Fibroblast of skin of right quadriceps (primary cell): ENCODE data around the gene MINK1.
"Not testable (repeated sequence)": the region's sequence is repeated elsewhere in the genome, so short reads cannot be mapped to it uniquely, and the experiment has no call there.

Source experiments
- DNase-seq: peaks from one replicate; pipeline ENCODE4 v3.0.0-alpha.2; 2013

The MINK1 gene

DNA sequence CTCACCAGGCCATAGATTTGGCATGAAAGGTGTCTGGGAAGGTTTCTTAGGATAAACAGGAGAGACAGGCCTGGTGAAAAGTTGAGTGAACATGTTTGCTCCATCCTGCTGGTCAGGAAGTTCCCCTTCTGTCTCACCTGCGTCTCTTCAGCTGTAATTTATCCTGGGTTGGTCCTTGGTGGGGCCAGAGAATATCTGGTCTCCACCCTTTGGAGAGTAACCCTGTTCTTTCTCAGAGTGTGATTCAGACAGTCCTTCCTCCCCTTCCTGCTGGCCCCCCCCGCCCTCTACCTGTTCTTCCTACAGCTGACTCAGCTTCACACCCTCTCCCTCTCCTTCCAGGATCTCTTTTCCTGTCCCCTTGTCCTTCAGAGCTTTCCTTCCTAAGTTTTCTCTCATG, 17.1 kb downstream of the MINK1 start:
- DNase-seq, result no peak

DNA sequence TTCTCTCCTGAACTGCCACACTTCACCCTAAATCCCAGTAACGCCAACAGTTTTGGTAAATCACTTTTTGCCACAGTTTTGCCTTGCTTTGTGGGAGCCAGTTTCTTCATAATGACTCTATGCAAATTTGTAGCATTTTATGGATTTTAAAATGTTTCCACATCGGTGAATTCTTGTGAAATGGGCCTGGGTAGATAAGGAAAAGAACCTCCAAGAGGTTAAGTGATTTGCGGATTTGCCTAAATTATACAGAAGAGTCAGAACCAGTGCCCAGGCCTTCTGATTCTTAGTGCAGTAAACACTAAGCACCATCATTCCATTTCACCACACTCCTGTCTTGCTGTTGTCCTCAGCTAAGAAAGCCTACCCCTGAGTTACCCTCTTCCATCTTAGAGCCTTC, 17.9 kb downstream of the MINK1 start:
- DNase-seq, result no peak

DNA sequence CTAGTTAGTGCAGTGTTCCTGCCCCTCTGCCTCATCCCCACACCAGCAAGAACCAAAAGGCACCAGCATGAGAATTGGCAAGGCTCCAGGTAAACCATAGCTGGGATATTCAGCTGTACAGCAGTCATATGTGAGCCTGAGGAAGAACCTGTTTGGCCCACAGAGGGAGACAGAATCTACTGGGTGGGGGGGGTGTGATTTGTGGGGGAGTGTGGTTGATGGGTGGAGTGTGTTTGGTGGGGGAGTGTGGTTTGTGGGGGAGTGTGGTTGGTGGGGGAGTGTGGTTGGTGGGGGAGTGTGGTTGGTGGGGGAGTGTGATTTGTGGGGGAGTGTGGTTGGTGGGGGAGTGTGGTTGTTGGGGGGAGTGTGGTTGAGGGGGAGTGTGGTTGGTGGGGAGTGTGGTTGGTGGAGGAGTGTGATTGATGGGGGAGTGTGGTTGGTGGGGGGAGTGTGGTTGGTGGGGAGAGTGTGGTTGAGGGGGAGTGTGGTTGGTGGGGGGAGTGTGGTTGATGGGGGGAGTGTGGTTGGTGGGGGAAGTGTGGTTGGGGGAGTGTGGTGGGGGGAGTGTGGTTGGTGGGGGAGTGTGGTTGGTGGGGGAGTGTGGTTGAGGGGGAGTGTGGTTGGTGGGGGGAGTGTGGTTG, 19.5 kb downstream of the MINK1 start:
- peak; percentile 69 for DNase-seq

DNA sequence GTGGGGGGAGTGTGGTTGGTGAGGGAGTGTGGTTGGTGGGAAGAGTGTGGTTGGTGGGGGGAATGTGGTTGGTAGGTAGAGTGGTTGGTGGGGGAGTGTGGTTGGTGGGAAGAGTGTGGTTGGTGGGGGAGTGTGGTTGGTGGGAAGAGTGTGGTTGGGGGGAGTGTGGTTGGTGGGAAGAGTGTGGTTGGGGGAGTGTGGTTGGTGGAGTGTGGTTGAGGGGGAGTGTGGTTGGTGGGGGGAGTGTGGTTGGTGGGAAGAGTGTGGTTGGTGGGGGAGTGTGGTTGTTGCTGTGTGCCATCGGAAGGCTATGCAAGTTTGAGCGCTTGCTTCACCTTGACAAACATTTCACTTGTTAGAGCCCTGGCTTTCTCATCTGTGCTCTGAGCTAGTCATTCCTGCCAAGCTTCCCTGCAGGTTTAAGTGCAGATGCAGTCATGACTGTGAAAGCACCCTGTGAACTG, 20.1 kb downstream of the MINK1 start:
- no peak for DNase-seq

DNA sequence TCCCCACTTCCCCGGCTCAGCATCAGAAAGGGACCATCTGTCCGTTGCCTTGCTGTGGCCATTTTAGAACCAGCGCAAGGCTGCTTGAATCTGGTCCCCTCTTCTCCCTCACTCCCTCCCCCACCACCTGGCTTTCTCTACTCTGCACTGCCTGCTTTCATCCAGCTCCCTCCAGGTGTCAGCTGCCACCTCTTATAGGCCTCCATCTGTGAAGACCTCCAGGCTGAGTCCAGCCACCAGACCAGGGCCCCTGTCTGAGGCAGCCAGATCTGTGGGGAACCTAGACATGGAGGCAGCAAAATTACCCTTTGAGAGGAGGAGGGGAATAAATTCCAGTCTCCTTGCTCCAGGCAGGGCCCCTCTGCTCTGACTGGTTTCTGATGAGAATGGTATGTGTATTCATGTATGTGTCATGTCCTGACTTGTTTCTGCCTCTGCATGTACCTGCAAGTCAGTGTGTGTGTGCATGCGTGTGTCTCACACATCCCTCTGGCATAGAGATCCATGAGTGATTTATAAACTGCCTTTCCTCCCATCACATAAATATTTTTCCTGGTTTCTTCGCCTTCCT, 21.1 kb downstream of the MINK1 start:
- DNase-seq, result peak; percentile 77

DNA sequence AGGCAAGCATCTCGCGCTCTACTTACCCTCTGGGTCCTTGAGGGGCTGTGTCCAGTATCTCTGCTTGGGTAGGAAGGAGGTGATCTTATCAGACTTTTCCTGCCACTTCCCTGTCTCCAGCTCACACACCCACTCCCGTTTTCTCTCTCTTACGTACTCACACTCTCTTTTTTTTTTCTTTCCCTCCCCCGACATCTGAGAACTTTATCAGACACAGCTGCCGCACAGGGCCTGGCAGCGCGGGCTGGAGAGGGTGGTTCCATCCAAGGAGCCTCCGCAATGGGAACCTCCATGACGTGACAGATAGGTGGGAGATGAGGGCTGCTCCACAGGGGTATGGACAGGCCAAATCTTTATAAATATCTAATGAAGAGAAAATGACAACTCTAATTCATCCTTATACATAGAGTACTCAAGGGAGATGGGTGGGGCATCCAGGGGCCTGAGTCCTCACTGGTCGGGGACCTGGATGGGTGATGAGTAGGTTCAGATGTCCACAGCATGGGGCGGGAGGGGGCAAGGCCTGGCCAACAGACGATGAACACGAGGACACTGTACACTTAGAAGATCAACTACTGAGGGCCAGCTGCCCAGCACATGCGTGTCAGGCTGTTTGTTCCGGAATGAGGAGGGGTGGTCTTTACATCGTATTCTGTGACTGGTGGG, 23.3 kb downstream of the MINK1 start:
- no peak for DNase-seq

DNA sequence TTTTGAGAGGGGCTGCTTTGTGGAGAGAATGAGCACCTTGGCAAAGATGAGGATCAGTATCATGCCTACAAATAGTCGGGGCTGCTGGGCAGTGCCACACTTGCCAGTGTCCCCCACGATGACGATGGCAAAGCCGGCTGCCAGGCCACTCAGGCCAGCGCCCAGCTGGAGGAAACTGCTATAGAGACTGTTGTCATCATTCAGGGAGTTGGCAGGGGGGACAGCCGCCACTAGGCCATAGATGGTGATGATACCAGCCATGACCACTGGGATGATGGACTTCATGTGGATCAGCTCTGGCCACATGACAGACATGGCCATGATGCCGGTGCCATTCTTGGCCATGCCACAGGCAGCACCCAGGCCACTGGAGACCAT, 23.8 kb downstream of the MINK1 start:
- DNase-seq, result no peak

DNA sequence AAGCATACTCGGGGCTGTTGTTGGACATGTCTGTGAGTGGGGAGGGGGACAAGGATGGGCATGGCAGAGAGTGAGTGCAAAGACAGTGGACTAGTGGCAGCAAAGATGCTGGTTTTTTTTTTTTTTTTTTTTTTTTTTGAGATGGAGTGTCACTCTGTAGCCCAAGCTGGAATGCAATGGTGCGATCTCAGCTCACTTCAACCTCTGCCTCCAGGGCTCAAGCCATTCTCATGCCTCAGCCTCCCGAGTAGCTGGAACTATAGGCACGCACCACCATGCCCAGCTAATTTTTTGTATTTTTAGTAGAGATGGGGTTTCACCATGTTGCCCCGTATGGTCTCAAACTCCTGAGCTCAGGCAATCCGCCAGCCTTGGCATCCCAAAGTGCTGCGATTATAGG, 24.2 kb downstream of the MINK1 start:
- DNase-seq, result not testable (repeated sequence)

DNA sequence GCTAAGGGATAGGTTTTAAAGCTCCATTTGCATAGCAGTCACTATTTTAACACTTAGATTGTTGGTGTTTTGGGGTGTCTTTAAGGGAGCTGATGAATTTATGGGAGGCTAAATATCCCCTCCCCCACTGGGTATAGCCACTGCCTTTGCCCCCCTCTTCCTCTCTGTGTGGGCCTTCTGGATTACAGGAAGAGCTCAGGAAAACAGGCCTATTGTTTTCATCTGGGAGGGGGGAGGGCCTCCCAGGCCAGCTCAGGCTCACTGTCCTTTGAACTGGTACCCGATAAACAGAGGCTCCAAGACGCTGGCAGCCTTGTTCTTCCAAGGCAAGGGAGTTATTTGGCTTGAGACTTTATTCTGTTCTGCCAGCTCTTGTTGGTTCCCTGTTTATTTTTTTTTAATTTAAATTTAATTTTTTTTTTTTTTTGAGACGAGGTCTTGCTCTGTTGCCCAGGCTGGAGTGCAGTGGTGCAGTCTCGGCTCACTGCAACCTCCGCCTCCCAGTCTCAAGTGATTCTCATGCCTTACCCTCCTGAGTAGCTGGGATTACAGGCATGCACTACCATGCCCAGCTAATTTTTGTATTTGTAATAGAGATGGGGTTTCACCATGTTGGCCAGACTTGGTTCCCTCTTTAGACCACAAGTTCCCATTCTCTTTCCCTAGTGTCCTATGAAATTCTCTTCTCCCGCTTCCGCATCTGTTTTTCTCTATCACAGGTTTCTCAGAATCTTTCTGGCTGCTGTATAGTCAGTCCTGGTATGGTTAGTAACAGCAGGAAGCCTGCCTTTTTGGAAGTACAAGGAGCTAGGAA, 25.1 kb downstream of the MINK1 start:
- DNase-seq, result no peak

DNA sequence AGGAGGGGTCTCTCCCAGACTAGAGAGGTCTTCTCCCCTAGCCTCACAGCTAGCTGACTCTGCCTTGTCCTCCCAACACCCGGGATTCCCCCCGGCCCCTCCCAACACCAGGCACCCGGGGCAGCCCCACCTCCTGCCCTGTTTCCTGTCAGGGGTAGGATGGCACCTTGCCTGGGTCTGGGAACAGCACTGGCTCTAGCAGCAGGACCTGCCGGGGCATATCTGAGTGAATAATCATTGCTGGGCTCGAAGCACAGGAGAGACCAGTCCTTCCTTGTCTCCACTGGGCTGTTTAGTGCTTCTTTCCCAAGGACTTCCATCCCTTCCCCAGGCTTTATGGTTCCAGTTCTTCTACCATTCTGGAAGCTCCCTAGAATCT, 25.7 kb downstream of the MINK1 start:
- DNase-seq, result no peak

DNA sequence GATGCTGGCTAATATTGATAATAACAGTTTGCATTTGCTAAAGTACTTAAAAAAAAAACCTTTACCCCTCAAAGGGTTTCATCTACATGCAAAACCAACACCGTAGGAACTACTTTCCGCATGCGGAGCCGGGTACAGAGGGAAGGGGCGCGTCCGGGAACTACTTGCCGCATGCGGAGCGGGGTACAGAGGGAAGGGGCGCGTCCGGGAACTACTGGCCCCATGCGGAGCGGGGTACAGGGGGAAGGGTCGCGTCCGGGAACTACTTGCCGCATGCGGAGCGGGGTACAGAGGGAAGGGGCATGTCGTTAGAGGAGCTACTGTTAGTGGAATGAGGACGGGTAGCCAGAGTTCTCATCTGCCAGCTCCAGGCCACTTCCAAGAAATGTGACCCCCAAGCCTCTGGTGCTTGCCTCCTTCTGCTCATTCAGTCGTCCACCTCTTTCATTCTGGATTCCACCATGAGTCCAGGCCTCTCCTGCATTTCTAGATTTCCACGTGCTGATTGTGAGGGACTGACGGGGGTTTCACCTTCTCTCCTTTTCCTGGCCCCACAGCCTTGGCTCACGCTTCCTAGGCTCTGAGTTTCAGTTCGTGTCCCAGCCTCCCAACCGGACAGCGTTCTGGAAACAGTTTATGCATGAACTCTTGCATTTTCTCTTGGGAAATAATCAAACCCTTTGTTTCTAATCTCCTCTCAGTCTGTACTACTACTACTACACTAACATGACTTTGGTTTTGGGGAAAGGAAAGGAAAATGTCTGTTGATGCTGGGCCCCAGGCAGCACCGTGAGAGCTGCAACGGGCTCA, 26.9 kb downstream of the MINK1 start:
- no peak for DNase-seq

DNA sequence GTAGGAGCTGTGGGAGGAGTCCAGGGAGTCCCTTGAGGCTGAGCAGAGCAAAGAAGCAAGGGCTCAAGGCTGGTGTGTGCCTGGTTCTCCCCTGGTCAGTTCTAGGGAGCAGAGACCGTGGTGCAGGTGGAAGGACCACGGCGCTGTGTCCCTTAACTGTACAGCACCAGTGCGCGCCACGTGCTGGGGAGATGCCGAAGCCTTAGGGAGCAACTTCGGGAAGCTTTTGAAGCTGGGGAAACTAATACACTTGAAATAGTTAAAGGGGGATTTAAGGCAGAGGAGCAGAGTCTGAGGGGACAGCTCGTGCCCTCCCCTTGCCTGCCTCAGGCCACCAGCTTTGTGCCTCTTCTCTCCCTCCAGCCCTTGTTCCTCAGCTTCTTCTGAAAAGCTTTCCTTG, 27.5 kb downstream of the MINK1 start:
- no peak for DNase-seq

DNA sequence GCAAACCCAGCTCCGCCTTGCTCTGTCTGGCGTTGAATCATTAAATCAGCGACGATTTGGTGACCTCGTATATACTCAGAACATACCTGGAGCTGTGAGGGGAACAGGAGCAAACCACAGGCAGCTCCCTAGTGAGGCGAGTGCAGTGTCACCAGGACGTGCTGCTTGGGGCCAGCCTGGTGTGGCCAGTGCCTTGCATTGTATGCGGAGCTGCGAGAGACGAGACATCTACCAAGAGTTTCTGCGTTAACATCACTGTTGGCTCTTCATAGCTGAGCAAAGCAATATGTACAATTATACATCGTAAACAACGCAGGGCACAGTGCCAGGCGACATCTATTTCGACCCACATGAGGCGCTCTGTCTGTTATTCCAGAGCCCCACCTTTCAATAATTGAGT, 27.9 kb downstream of the MINK1 start:
- DNase-seq, result no peak

DNA sequence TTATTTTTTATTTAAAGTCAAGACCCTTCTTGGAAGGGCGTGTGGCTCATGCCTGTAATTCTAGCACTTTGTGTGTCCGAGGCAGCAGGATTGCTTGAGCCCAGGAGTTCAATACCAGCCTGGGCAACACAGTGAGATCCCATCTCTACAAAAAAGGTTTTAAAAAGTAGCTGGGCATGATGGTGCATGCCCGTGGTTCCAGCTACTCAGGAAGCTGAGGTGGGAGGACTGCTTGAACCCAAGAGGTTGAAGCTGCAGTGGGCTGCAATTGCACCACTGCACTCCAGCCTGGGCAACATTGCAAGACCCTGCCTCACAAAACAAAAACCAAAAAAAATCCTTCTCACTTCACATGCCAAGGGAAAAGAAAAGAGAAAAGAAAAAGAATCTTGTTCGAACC, 29.6 kb downstream of the MINK1 start:
- DNase-seq, result no peak

DNA sequence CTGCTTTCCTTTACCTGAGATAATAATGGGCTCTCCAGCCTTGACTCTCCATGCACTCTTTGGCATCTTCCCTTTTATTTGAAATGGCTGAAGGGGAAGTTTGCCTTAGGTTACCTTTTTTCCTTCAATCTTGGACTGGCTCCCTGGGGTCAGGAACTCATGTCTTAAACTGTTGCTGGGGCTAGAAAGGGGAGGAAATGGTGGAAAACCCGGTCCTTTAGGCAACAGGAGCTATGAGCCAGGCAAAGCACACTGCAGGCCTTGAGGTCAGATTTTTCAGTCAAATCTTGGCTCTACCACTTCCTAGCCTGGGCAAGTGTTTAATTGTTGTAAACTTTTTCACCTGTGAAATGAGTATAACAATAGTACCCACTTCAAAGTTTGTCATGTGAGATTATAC, 30.2 kb downstream of the MINK1 start:
- DNase-seq, result no peak

DNA sequence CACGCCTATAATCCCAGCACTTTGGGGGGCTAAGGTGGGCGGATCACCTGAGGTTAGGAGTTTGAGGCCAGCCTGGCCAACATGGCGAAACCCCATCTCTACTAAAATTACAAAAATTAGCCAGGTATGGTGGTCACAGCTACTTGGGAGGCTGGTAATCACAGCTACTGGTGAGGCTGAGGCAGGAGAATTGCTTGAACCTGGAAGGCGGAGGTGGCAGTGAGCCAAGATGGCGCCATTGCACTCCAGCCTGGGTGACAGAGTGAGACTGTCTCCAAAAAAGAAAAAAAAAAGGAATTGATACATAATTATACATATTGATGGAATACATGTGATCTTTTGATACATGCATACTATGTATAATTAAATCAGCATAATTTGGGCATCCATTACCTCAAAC, 34.4 kb downstream of the MINK1 start:
- DNase-seq, result not testable (repeated sequence)

DNA sequence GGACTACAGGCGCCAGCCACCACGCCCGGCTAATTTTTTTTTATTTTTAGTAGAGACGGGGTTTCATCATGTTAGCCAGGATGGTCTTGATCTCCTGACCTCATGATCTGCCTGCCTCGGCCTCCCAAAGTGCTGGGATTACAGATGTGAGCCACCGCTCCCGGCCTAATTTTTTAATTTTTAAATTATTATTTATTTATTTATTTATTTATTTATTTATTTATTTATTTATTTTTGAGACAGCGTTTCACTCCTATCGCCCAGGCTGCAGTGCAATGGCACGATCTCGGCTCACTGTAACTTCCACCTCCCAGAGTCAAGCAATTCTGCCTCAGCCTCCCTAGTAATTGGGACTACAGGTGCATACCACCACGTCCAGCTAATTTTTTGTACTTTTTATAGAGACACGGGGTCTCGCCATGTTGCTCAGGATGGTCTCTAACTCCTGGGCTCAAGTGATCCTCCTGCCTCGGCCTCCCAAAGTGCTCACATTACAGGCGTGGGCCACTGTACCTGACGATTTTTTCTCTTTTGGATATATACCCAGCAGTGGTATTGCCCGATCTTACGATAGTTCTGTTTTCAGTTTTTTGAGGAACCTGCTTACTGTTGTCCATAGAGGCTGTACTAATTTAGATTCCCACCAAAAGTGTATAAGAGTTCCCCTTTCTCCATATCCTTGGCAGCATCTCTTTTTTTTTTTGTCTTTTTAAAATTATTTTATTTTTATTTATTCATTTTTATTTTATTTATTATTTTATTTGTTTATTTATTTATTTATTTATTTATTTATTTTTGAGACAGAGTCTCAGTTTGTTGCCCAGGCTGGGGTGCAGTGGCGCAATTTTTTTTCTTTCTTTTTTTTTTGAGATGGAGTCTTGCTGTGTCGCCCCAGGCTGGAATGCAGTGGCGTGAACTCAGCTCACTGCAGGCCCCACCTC, 36.2 kb downstream of the MINK1 start:
- not testable (repeated sequence) for DNase-seq

DNA sequence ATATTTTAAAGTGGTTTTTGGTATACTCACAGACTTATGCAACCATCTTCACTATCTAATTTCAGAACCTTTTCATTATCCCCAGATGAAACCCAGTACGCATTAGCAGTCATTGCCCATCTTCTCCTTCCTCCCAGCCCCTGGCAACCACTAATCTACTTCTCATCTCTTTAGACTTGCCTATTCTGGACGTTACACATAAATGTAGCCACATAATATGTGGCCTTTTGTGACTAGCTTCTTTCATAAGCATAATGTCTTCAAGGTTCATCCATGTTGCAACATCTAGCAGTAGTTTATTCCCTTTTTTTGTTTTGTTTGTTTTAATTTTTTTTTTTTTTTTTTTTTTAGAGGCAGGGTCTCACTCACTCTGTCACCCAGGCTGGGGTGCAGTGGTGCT, 37.7 kb downstream of the MINK1 start:
- no peak for DNase-seq

DNA sequence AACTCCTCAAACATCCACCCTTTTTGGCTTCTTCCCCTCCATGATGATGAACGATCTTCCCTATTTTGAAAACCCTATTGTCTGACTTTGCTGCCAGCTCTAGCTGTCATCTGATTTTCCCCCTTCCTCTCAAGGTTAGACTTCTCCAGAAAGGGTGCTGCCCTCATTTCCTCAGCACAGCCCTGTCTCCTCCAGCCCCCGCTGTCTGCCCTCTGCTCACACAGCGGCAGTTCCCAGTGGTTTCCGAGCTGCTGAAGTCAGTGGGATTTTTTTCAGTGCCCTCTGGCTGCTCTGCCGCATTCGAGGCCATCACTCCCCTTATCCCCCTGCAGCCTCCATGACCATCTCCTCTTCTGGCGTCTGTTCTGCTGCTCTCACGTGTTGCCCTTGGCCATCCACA, 39.6 kb downstream of the MINK1 start:
- DNase-seq, result no peak

DNA sequence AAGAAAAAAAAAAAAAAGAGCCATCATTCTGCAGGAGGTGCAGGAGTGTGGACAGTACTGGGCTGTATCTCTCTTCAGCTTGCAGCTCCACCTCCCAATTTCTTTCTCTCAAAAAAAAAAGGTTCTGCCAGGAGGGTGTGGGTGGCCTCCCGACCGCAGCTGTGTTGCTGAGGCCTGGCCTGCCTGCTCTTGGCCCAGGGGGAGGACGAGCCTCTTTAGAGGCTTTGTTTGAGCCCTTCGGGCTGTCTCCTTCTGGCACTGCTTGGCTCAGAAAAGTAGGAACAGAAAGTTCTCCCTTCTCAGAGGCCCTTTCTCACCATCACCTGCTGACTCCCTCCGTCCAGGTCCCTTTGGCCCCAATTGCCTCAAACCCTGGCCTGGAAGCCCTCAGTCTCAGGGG, 43.9 kb downstream of the MINK1 start:
- no peak for DNase-seq

DNA sequence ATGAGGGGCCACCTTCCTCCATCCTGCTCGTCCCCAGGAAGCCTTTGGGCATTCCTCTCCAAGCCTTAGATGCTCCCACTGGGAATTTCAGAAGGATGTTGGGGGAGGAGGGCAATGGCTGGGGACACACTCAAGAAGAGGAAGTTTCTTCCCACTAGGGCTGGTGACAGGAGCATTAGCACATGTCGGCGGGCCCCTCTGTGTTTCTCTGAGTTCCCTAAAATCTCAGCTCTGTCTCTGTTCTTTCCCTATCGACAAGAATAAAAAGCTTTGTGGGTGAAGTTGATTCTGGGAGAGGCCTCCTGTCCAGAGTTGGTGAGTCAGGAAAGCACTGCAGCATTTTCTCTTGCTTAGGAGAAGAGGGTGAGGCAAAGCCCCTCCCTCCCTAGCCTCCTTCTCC, 46.5 kb downstream of the MINK1 start:
- DNase-seq, result no peak

DNA sequence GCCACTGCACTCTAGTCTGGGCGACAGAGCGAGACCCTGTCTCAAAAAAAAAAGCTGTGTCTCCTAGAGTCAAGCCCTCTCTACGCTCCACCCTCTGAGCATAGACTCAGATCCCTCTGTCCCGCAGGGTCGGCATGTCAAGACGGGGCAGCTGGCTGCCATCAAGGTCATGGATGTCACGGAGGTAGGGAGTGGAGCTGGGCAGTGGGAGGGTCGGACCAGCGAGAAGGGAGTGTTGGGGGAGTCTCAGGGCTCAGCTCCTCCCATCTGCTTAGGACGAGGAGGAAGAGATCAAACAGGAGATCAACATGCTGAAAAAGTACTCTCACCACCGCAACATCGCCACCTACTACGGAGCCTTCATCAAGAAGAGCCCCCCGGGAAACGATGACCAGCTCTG, 47.7 kb downstream of the MINK1 start:
- no peak for DNase-seq
